K562 (cell line): ENCODE measurements around the gene FGD6. TPM values are rescaled to one million over a fixed set of nuclear protein-coding genes. Genes with fewer than 3 reads are reported as not detected.

Source experiments
- ATAC-seq: fragments of 200-7000 bp; cut with Tn5 transposase; 3 replicates; pipeline ENCODE4 v1.9.1; 2020; ENCODE audit warnings: moderate library complexity
- BruUV-seq: library from RNA; stranded (reverse); fragments of 400-500 nt; replicated peaks from 2 replicates; lab custom pipeline; 2021; lab: Mats Ljungman, UMichigan
- CTCF ChIA-PET: fragments of 300-600 bp; formaldehyde crosslinking; extraction: SDS; loops from one replicate; lab custom pipeline; 2021; ENCODE audit warnings: low intra/inter-chr PET ratio; lab: Yijun Ruan, JAX
- POLR2A ChIA-PET: fragments of 300-600, 350-650 bp; sonication (Branson Sonifier 250); formaldehyde crosslinking; extraction: SDS; loops from one replicate; lab custom pipeline; 2021; ENCODE audit warnings: antibody characterized with exemption, inconsistent platforms; lab: Yijun Ruan, JAX
- DNase-seq, 4 experiments: peaks; one replicate each; pipeline versions ENCODE4 v3.0.0 to v3.0.0-alpha.2; 2011 to 2018; ENCODE audit warnings: low spot score in 3 of 4, mixed read lengths in 3 of 4; ENCODE audit errors: extremely low read depth in 1 of 4
- FAIRE-seq: peaks from 2 replicates; lab custom pipeline; 2011; peaks lifted over from hg19 to GRCh38; lab: Jason Lieb, UNC
- H2AFZ ChIP-seq: 2 replicates; pipeline ENCODE4 v1.6.0; 2011; ENCODE audit warnings: low read depth, low read length, control low read depth, inconsistent platforms
- H3K27ac ChIP-seq: fragments of 200-600 bp; 3 replicates; pipeline ENCODE4 v1.8.0; 2011; ENCODE audit warnings: low read depth, mild to moderate bottlenecking, control low read depth, inconsistent platforms, low read length, moderate library complexity, mixed read lengths; ENCODE audit errors: extremely low read depth
- H3K27me3 ChIP-seq, 2 experiments: fragments of 300-600 bp in 1 of 2; 2 replicates in 1 of 2; 3 replicates in 1 of 2; pipeline versions ENCODE4 v1.6.0 to v1.8.0; 2011; ENCODE audit warnings: inconsistent platforms in 2 of 2, low read length in 2 of 2, mild to moderate bottlenecking in 1 of 2, mixed read lengths in 1 of 2, moderate library complexity in 1 of 2; ENCODE audit not compliant: control insufficient read depth in 2 of 2, insufficient read depth in 2 of 2
- H3K36me3 ChIP-seq: fragments of 300-600 bp; 3 replicates; pipeline ENCODE4 v1.8.0; 2011; ENCODE audit warnings: mild to moderate bottlenecking, low read length, inconsistent platforms; ENCODE audit not compliant: control insufficient read depth, insufficient read depth
- H3K4me1 ChIP-seq, 2 experiments: fragments of 200-600 bp in 1 of 2; replicated peaks in 1 of 2; 2 replicates in 1 of 2; 3 replicates in 1 of 2; pipeline versions ENCODE4 v1.5.1 to v1.8.0; 2011; ENCODE audit warnings: inconsistent platforms in 2 of 2, low read length in 2 of 2, mild to moderate bottlenecking in 1 of 2, mixed read lengths in 1 of 2, moderate library complexity in 1 of 2; ENCODE audit not compliant: control insufficient read depth in 2 of 2, insufficient read depth in 2 of 2
- H3K4me2 ChIP-seq: 2 replicates; pipeline ENCODE4 v1.6.1; 2011; ENCODE audit warnings: low read length, control low read depth, inconsistent platforms, mixed read lengths; ENCODE audit not compliant: insufficient read depth
- H3K4me3 ChIP-seq: fragments of 200-600 bp; sonication (generic), shearing (Covaris generic); 2 replicates; pipeline ENCODE4 v1.5.1; 2016; ENCODE audit warnings: control low read depth, inconsistent platforms
- H3K79me2 ChIP-seq: fragments of 200-600 bp; 3 replicates; pipeline ENCODE4 v1.8.0; 2011; ENCODE audit warnings: low read length, inconsistent platforms; ENCODE audit not compliant: control insufficient read depth, insufficient read depth
- H3K9ac ChIP-seq, 2 experiments: 2 replicates each; pipeline versions ENCODE4 v1.6.0 to v1.6.1; 2011; ENCODE audit warnings: low read depth in 2 of 2, low read length in 2 of 2, control low read depth in 1 of 2, inconsistent platforms in 1 of 2, mild to moderate bottlenecking in 1 of 2, mixed read lengths in 1 of 2; ENCODE audit not compliant: insufficient read depth in 1 of 2
- H3K9me1 ChIP-seq: one replicate; pipeline ENCODE4 v1.6.0; 2011; ENCODE audit warnings: inconsistent platforms, mild to moderate bottlenecking, low read length, moderate library complexity; ENCODE audit not compliant: control insufficient read depth, insufficient read depth
- H3K9me3 ChIP-seq: replicated peaks from 2 replicates; pipeline ENCODE4 v1.5.1; 2011; ENCODE audit warnings: low read depth, low read length, inconsistent platforms; ENCODE audit not compliant: control insufficient read depth, insufficient read depth
- H4K20me1 ChIP-seq: replicated peaks from 2 replicates; pipeline ENCODE4 v1.6.1; 2011; ENCODE audit warnings: low read length, inconsistent platforms, mixed read lengths; ENCODE audit not compliant: control insufficient read depth, insufficient read depth
- BRD4 ChIP-seq: fragments of 200-600 bp; sonication (generic); IDR thresholded peaks from 2 replicates; pipeline ENCODE4 v1.6.1; 2017; ENCODE audit warnings: inconsistent platforms
- CGGBP1 ChIP-seq: fragments of 250-450 bp; sonication (Bioruptor Pico); IDR thresholded peaks from 2 replicates; pipeline ENCODE4 v1.9.0; 2021; ENCODE audit warnings: mild to moderate bottlenecking
- FOXA1 ChIP-seq: fragments of 450-650 bp; IDR thresholded peaks from 2 replicates; pipeline ENCODE4 v1.6.1; 2016; ENCODE audit warnings: mild to moderate bottlenecking, borderline replicate concordance
- IFI16 ChIP-seq: fragments of 250-450 bp; sonication (Bioruptor Pico); IDR thresholded peaks from 2 replicates; pipeline ENCODE4 v2.1.2; 2022; ENCODE audit warnings: mild to moderate bottlenecking, inconsistent platforms
- NCOA6 ChIP-seq: fragments of 450-650 bp; IDR thresholded peaks from 2 replicates; pipeline ENCODE4 v1.6.1; 2017; ENCODE audit warnings: mild to moderate bottlenecking
- POLR2H ChIP-seq: IDR thresholded peaks from 2 replicates; pipeline ENCODE4 v1.6.1; 2016; ENCODE audit warnings: missing genetic modification characterization, low read depth, mild to moderate bottlenecking, control low read depth, missing compliant biosample characterization, moderate library complexity
- SRSF9 ChIP-seq: fragments of 200-400 bp; formaldehyde crosslinking; IDR thresholded peaks from 2 replicates; pipeline ENCODE4 v1.6.1; 2017; ENCODE audit warnings: low read depth, low read length, borderline replicate concordance
- TFAM ChIP-seq: fragments of 250-450 bp; sonication (Bioruptor Pico); conservative IDR thresholded peaks from 2 replicates; pipeline ENCODE4 v1.5.0; 2021; ENCODE audit warnings: mild to moderate bottlenecking, moderate library complexity
- THAP12 ChIP-seq: fragments of 250-450 bp; sonication (Bioruptor Pico); IDR thresholded peaks from 2 replicates; pipeline ENCODE4 v1.9.0; 2021; ENCODE audit warnings: mild to moderate bottlenecking, inconsistent platforms
- UBTF ChIP-seq, 2 experiments: IDR thresholded peaks; 2 replicates each; pipeline ENCODE4 v1.6.1; 2012; ENCODE audit warnings: improper control_type of control experiment in 2 of 2, low read depth in 2 of 2, low read length in 2 of 2, borderline replicate concordance in 1 of 2
- ZC3H11A ChIP-seq: IDR thresholded peaks from 2 replicates; pipeline ENCODE4 v1.6.1; 2012; ENCODE audit warnings: low read depth, low read length, improper control_type of control experiment
- ZNF12 ChIP-seq: sonication (generic); formaldehyde crosslinking; IDR thresholded peaks from 2 replicates; pipeline ENCODE4 v1.4.0; 2020; ENCODE audit warnings: mild to moderate bottlenecking, missing genetic modification reagents
- ZNF239 ChIP-seq: fragments of 250-450 bp; sonication (Bioruptor Pico); IDR thresholded peaks from 2 replicates; pipeline ENCODE4 v1.4.0; 2020; ENCODE audit warnings: mild to moderate bottlenecking
- ZNF639 ChIP-seq, 2 experiments: fragments of 200-800 bp in 1 of 2; sonication (Bioruptor generic) in 1 of 2; sonication (generic) in 1 of 2; formaldehyde crosslinking in 1 of 2; IDR thresholded peaks in 1 of 2; conservative IDR thresholded peaks in 1 of 2; 2 replicates each; pipeline versions ENCODE4 v1.5.0 to v1.6.1; 2016 to 2020; ENCODE audit warnings: missing compliant biosample characterization in 1 of 2, missing genetic modification characterization in 1 of 2, missing genetic modification reagents in 1 of 2
- ZNF699 ChIP-seq: fragments of 250-450 bp; sonication (Bioruptor Pico); IDR thresholded peaks from 2 replicates; pipeline ENCODE4 v1.8.0; 2021; ENCODE audit warnings: mild to moderate bottlenecking, moderate library complexity; ENCODE audit not compliant: insufficient replicate concordance
- WGBS: fragments of 100-300 bp; shearing (Covaris generic); methylation state at CpG from one replicate; pipeline ENCODE4 v1.1.6; 2016; ENCODE audit warnings: low coverage, mixed read lengths; ENCODE audit not compliant: insufficient coverage; ENCODE audit errors: missing lambda C conversion rate; 5-methylcytosine and 5-hydroxymethylcytosine counted together
- in situ Hi-C: fragments of 300-500 bp; cut with MboI; formaldehyde crosslinking; loops from 4 replicates; pipeline ENCODE4 v1.15.0; 2018; ENCODE audit warnings: inconsistent platforms, mixed read lengths
- intact Hi-C: fragments of 100-400 bp; cut with micrococcal nuclease; formaldehyde crosslinking; loops from 2 replicates; pipeline ENCODE4 v1.14.2; 2022
- polyA plus RNA-seq, 8 experiments: library from polyadenylated mRNA; depleted of rRNA in 4 of 8; stranded (reverse) in 5 of 8; unstranded in 3 of 8; fragments of >200 nt; fragmentation: Nextera tagmentation in 2 of 8; fragmentation: Illumina TruSeq in 1 of 8; extraction: Ambion mirVana in 2 of 8; extraction: Trizol in 1 of 8; gene quantifications; 2 replicates each; pipeline versions ENCODE4 v1.2.1 to v1.2.3, GENCODE V29; 2011 to 2014; ENCODE audit warnings: inconsistent platforms in 1 of 8, missing spikeins in 1 of 8
- total RNA-seq, 7 experiments: library from RNA; depleted of rRNA in 6 of 7; stranded (reverse); fragments of >200 nt in 6 of 7; fragmentation: Illumina TruSeq in 2 of 7; extraction: Trizol in 2 of 7; gene quantifications; 2 replicates each; pipeline versions ENCODE4 v1.2.1 to v1.2.3, GENCODE V29; 2011 to 2021; ENCODE audit warnings: low replicate concordance in 1 of 7

Gene FGD6
- total and polyA plus RNA-seq, 9 of the 15 experiments (the other 6 are each of a cell fraction or from before 2014, with no cell fraction given): 1.5 to 11.1 (median 5.8) TPM

- DNase-seq: no peak
- TF ChIP-seq SRSF9 (no peak), ZNF12 (CRISPR knock-in tag) (no peak), ZC3H11A (no peak), NCOA6 (no peak), IFI16 (no peak), ZNF639 (CRISPR knock-in tag; conservative IDR thresholded peaks at IDR 0.05 in 1 of 2, IDR thresholded peaks at IDR 0.05 in 1 of 2) (no peak), ZNF699 (CRISPR knock-in tag) (no peak), FOXA1 (no peak), THAP12 (CRISPR knock-in tag) (no peak), ZNF239 (CRISPR knock-in tag) (no peak), TFAM (CRISPR knock-in tag) (no peak), POLR2H (tag) (no peak), CGGBP1 (CRISPR knock-in tag) (no peak), UBTF (IDR thresholded peaks at IDR 0.05; ENCODE audit: borderline replicate concordance in 1 of 2, low read depth in 2 of 2, low read length in 2 of 2) (no peak), BRD4 (no peak)
These were observed 42.1 kb upstream of the FGD6 start for GRCh38 chr12:95259368-95259767.

More at GRCh38 chr12:95259368-95259767, 42.1 kb upstream of the FGD6 start:
- no peaks in the 10 kb centered on the region for H3K9me3 ChIP-seq
- H3K4me1 ChIP-seq: no peaks in the 10 kb centered on the region
- ChIA-PET POLR2A (interaction anchor here (0.9 kb wide), 1 partner anchor 17 kb away, joined by 3 read pairs; no protein-coding TSS in a partner anchor), CTCF (no interaction called here)
- ATAC-seq (no peak), FAIRE-seq (no peak)
- no peak overlapping the region for H3K9ac ChIP-seq
- no peak overlapping the region for H3K27ac ChIP-seq
- H3K4me2 ChIP-seq: no peak overlapping the region
- in situ Hi-C loops (no loop called here), intact Hi-C loops (no loop called here)
- no peaks in the 10 kb centered on the region for H3K79me2 ChIP-seq
- H3K27me3 ChIP-seq: no peaks in the 10 kb centered on the region
- 12% methylated on average over 1 of the region's 1 CpG for WGBS
- H3K36me3 ChIP-seq: peaks cover 43% of the 10 kb centered on the region
- no peak overlapping the region for H3K4me3 ChIP-seq
- BruUV-seq: no TSS peak
- H4K20me1 ChIP-seq: no peaks in the 10 kb centered on the region
- H2AFZ ChIP-seq: no peak overlapping the region
- no peaks in the 10 kb centered on the region for H3K9me1 ChIP-seq
